Skeletal muscle satellite cell (primary cell): ENCODE data around the gene MRPS27.

Experiments used
- H3K27me3 ChIP-seq: 2 replicates; pipeline ENCODE4 v1.7.0; 2013; ENCODE audit warnings: low read length; ENCODE audit not compliant: control insufficient read depth, insufficient read depth
- H3K36me3 ChIP-seq: 2 replicates; pipeline ENCODE4 v1.7.0; 2013; ENCODE audit warnings: mild to moderate bottlenecking, control low read depth, low read length; ENCODE audit not compliant: insufficient read depth
- H3K4me1 ChIP-seq: 2 replicates; pipeline ENCODE4 v1.7.0; 2013; ENCODE audit warnings: low read length; ENCODE audit not compliant: control insufficient read depth, insufficient read depth
- H3K4me2 ChIP-seq: 2 replicates; pipeline ENCODE4 v1.7.0; 2013; ENCODE audit warnings: mild to moderate bottlenecking, low read length
- H3K4me3 ChIP-seq: 2 replicates; pipeline ENCODE4 v1.7.0; 2013; ENCODE audit warnings: low read length
- H3K9ac ChIP-seq: 2 replicates; pipeline ENCODE4 v1.7.0; 2013; ENCODE audit warnings: mild to moderate bottlenecking, low read depth, low read length, moderate library complexity
- H3K9me3 ChIP-seq: replicated peaks from 2 replicates; pipeline ENCODE4 v1.7.0; 2013; ENCODE audit warnings: mild to moderate bottlenecking, control low read depth, low read length

Gene MRPS27

GRCh38 chr5:72208324-72208926 lies 111.6 kb downstream of the MRPS27 start:
- Histone ChIP-seq H3K4me1 (peaks cover 46% of the 10 kb centered on the region), H3K27me3 (no peaks in the 10 kb centered on the region), H3K4me2 (no peak overlapping the region), H3K36me3 (peaks cover 50% of the 10 kb centered on the region), H3K9me3 (no peaks in the 10 kb centered on the region), H3K4me3 (no peak overlapping the region), H3K9ac (no peak overlapping the region)

GRCh38 chr5:72206994-72207393 lies 113.0 kb downstream of the MRPS27 start:
- H3K36me3 ChIP-seq: peaks cover 63% of the 10 kb centered on the region
- no peaks in the 10 kb centered on the region for H3K27me3 ChIP-seq
- H3K9me3 ChIP-seq: no peaks in the 10 kb centered on the region
- peaks cover 43% of the 10 kb centered on the region for H3K4me1 ChIP-seq
- H3K9ac ChIP-seq: no peak overlapping the region
- no peak overlapping the region for H3K4me2 ChIP-seq
- no peak overlapping the region for H3K4me3 ChIP-seq

- Histone ChIP-seq H3K36me3 (peaks cover 71% of the 10 kb centered on the region), H3K4me3 (no peak overlapping the region), H3K9me3 (no peaks in the 10 kb centered on the region)
These were observed 113.9 kb downstream of the MRPS27 start for GRCh38 chr5:72206160-72206559.

GRCh38 chr5:72205431-72206009 lies 114.5 kb downstream of the MRPS27 start:
- no peaks in the 10 kb centered on the region for H3K27me3 ChIP-seq
- H3K4me3 ChIP-seq: no peak overlapping the region
- H3K9me3 ChIP-seq: no peaks in the 10 kb centered on the region
- H3K36me3 ChIP-seq: peaks cover 76% of the 10 kb centered on the region
- peaks cover 28% of the 10 kb centered on the region for H3K4me1 ChIP-seq
- no peak overlapping the region for H3K4me2 ChIP-seq
- H3K9ac ChIP-seq: no peak overlapping the region

More at GRCh38 chr5:72206160-72206559, 113.9 kb downstream of the MRPS27 start:
- Histone ChIP-seq H3K27me3 (no peaks in the 10 kb centered on the region), H3K9ac (no peak overlapping the region), H3K4me1 (peaks cover 35% of the 10 kb centered on the region), H3K4me2 (no peak overlapping the region)

- Histone ChIP-seq H3K4me1 (peaks cover 23% of the 10 kb centered on the region), H3K4me3 (no peak overlapping the region), H3K9ac (no peak overlapping the region), H3K4me2 (no peak overlapping the region), H3K9me3 (no peaks in the 10 kb centered on the region), H3K27me3 (no peaks in the 10 kb centered on the region), H3K36me3 (peaks cover 82% of the 10 kb centered on the region)
These were observed 115.1 kb downstream of the MRPS27 start for GRCh38 chr5:72204946-72205345.

GRCh38 chr5:72203251-72203845 lies 116.7 kb downstream of the MRPS27 start:
- Histone ChIP-seq H3K27me3 (no peaks in the 10 kb centered on the region), H3K36me3 (peaks cover 91% of the 10 kb centered on the region)

GRCh38 chr5:72202331-72202825 lies 117.7 kb downstream of the MRPS27 start:
- Histone ChIP-seq H3K36me3 (peaks cover 95% of the 10 kb centered on the region), H3K9ac (no peak overlapping the region), H3K4me2 (no peak overlapping the region), H3K4me1 (peaks cover 12% of the 10 kb centered on the region), H3K4me3 (no peak overlapping the region), H3K27me3 (no peaks in the 10 kb centered on the region), H3K9me3 (no peaks in the 10 kb centered on the region)

More at GRCh38 chr5:72203251-72203845, 116.7 kb downstream of the MRPS27 start:
- H3K9me3 ChIP-seq: no peaks in the 10 kb centered on the region
- no peak overlapping the region for H3K4me2 ChIP-seq
- peaks cover 12% of the 10 kb centered on the region for H3K4me1 ChIP-seq
- no peak overlapping the region for H3K4me3 ChIP-seq
- H3K9ac ChIP-seq: no peak overlapping the region

GRCh38 chr5:72199681-72200080 lies 120.4 kb downstream of the MRPS27 start:
- Histone ChIP-seq H3K9me3 (no peaks in the 10 kb centered on the region), H3K27me3 (no peaks in the 10 kb centered on the region), H3K4me3 (no peak overlapping the region), H3K4me1 (no peaks in the 10 kb centered on the region), H3K4me2 (no peak overlapping the region), H3K9ac (no peak overlapping the region), H3K36me3 (peaks cover 97% of the 10 kb centered on the region)

GRCh38 chr5:72197393-72197792 lies 122.6 kb downstream of the MRPS27 start:
- H3K4me3 ChIP-seq: no peak overlapping the region
- no peaks in the 10 kb centered on the region for H3K4me1 ChIP-seq
- no peaks in the 10 kb centered on the region for H3K9me3 ChIP-seq
- H3K27me3 ChIP-seq: no peaks in the 10 kb centered on the region
- H3K36me3 ChIP-seq: peaks cover 93% of the 10 kb centered on the region
- no peak overlapping the region for H3K9ac ChIP-seq
- no peak overlapping the region for H3K4me2 ChIP-seq

- Histone ChIP-seq H3K27me3 (no peaks in the 10 kb centered on the region), H3K9me3 (no peaks in the 10 kb centered on the region), H3K4me3 (no peak overlapping the region), H3K4me1 (no peaks in the 10 kb centered on the region), H3K4me2 (no peak overlapping the region), H3K9ac (no peak overlapping the region), H3K36me3 (peaks cover 90% of the 10 kb centered on the region)
These were observed 124.5 kb downstream of the MRPS27 start for GRCh38 chr5:72195581-72195980.

GRCh38 chr5:72194846-72195245 lies 125.2 kb downstream of the MRPS27 start:
- Histone ChIP-seq H3K36me3 (peaks cover 89% of the 10 kb centered on the region), H3K9me3 (no peaks in the 10 kb centered on the region), H3K4me3 (no peak overlapping the region), H3K9ac (no peak overlapping the region), H3K27me3 (no peaks in the 10 kb centered on the region), H3K4me1 (no peaks in the 10 kb centered on the region), H3K4me2 (no peak overlapping the region)
